Measurements from ENCODE around the gene USP40. TPM values are rescaled to one million over a fixed set of nuclear protein-coding genes. Genes with fewer than 3 reads are reported as not detected.

Gene USP40
- total and polyA plus RNA-seq, 9 of the 15 experiments (the other 6 are each of a cell fraction or from before 2014, with no cell fraction given), result 5.5 to 15.0 (median 9.3) TPM

- no peak for DNase-seq (ENCODE audit: extremely low read depth in 1 of 4, low spot score in 3 of 4)
- H3K27ac ChIP-seq (ENCODE audit: extremely low read depth, low read depth, low read length), result no peak overlapping the region
- no peak overlapping the region for H3K4me3 ChIP-seq
- H4K20me1 ChIP-seq (replicated peaks; ENCODE audit: control insufficient read depth, insufficient read depth, low read length), result no peaks in the 10 kb centered on the region
- ChIA-PET CTCF (ENCODE audit: low intra/inter-chr PET ratio) (no interaction called here), POLR2A (no interaction called here)
- no peak for ATAC-seq
- no peak overlapping the region; a peak in 1 of 4 replicates for H3K9ac ChIP-seq (ENCODE audit: insufficient read depth in 1 of 2, low read depth in 2 of 2, low read length in 2 of 2)
- WGBS (ENCODE audit: insufficient coverage, low coverage, missing lambda C conversion rate), result 81% methylated on average over 8 of the region's 10 CpGs
- peaks cover 71% of the 10 kb centered on the region; the same call in 2 of the 3 replicates for H3K36me3 ChIP-seq (ENCODE audit: control insufficient read depth, insufficient read depth, low read length)
- peaks cover 7 to 18% of the 10 kb centered on the region in 2 experiments; a peak in 4 of 5 replicates for H3K4me1 ChIP-seq (replicated peaks in 1 of 2; ENCODE audit: control insufficient read depth in 2 of 2, insufficient read depth in 2 of 2, low read length in 2 of 2)
- no peaks in the 10 kb centered on the region for H3K9me3 ChIP-seq (replicated peaks; ENCODE audit: control insufficient read depth, insufficient read depth, low read depth, low read length)
- H3K9me1 ChIP-seq (ENCODE audit: control insufficient read depth, insufficient read depth, low read length), result no peaks in the 10 kb centered on the region
- H3K4me2 ChIP-seq (ENCODE audit: insufficient read depth, low read length), result no peak overlapping the region
- in situ Hi-C loops (cut with MboI), result no loop called here
- no peak for FAIRE-seq
- no peaks in the 10 kb centered on the region for H3K79me2 ChIP-seq (ENCODE audit: control insufficient read depth, insufficient read depth, low read length)
- intact Hi-C loops (cut with micrococcal nuclease), result no loop called here
- BruUV-seq (replicated peaks), result no TSS peak
- no peak overlapping the region for H2AFZ ChIP-seq (ENCODE audit: low read depth, low read length)
- no peaks in the 10 kb centered on the region for H3K27me3 ChIP-seq (ENCODE audit: control insufficient read depth in 2 of 2, insufficient read depth in 2 of 2, low read length in 2 of 2)
- TF ChIP-seq ZNF121 (CRISPR knock-in tag; conservative IDR thresholded peaks at IDR 0.05) (no peak), XRCC3 (IDR thresholded peaks at IDR 0.05) (no peak), ZNF12 (CRISPR knock-in tag; IDR thresholded peaks at IDR 0.05) (no peak), XRCC4 (IDR thresholded peaks at IDR 0.05; ENCODE audit: extremely low read depth, insufficient read depth, insufficient read length) (no peak), ETV5 (CRISPR knock-in tag; IDR thresholded peaks at IDR 0.05; ENCODE audit: low read depth) (no peak), ZFX (CRISPR knock-in tag; IDR thresholded peaks at IDR 0.05) (no peak), ERF (CRISPR knock-in tag; IDR thresholded peaks at IDR 0.05) (no peak), ILK (tag; IDR thresholded peaks at IDR 0.05; ENCODE audit: borderline replicate concordance, low read depth) (no peak), HMGXB4 (CRISPR knock-in tag; IDR thresholded peaks at IDR 0.05) (no peak), ZNF134 (CRISPR knock-in tag; conservative IDR thresholded peaks at IDR 0.05) (no peak), RCOR1 (IDR thresholded peaks at IDR 0.05; ENCODE audit: borderline replicate concordance in 1 of 2, low read depth in 2 of 2, low read length in 2 of 2) (no peak), FIP1L1 (IDR thresholded peaks at IDR 0.05; ENCODE audit: low read depth, low read length, poor library complexity, severe bottlenecking) (no peak), E2F1 (CRISPR knock-in tag; IDR thresholded peaks at IDR 0.05) (no peak), KLF6 (CRISPR knock-in tag; IDR thresholded peaks at IDR 0.05; ENCODE audit: borderline replicate concordance) (no peak), HDAC6 (IDR thresholded peaks at IDR 0.05; ENCODE audit: low read depth, low read length) (no peak), CEBPG (CRISPR knock-in tag; IDR thresholded peaks at IDR 0.05) (no peak), CEBPG (tag; conservative IDR thresholded peaks at IDR 0.05 in 1 of 2, IDR thresholded peaks at IDR 0.05 in 1 of 2) (no peak), BACH1 (tag; IDR thresholded peaks at IDR 0.05) (no peak), PREB (CRISPR knock-in tag; IDR thresholded peaks at IDR 0.05) (no peak)
These were observed 113.3 kb downstream of the USP40 start for GRCh38 chr2:233453111-233453915.
